Measurements from ENCODE around the gene AFMID.

AFMID gene

DNA sequence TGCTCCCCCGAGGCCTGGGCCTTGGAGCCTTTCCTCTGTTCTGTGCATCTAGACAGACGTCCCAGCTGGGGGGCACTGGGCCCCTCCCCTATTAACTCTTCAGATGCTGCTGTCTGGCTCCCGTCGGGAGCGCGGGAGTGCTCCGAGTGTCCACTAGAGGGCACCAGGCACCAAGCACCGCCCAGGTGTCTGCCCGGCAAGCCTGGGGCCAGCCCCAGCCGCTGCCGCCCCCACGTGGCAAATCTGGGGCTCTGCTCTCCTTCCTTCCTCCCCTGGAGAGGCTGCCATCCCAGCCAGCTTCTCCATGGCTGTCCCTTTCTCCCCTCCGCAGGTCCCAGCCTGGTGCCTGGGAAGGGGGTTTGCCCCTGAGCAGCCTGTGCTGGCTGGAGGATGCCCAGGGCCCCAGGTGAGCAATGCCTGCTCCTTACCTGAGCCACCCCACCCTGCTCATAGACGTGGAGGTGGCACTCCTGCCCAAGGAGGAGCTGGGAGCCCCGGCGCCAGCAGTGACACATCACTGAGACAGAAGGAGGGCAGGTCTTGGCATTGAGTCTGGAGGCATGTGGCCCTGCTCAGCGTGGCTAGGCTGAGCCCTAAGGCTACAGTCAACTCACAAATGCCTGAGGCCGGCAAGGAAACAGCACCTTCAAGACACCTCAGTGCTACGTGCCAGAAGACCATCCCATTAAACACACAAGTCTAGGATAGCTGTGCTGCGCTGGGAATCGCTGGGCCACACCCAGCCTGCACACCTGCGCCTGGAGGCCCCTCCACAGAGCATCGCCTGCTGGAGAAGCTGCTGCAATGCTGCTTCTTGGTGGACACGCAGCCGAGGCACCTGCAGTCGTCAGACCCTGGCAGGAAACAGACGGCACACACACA lies 64.0 kb downstream of the AFMID start:
- peak overlapping the region; percentile 95 for H4K91ac ChIP-seq (ENCODE audit: low read length)
- 44% methylated on average over 27 of the region's 27 CpGs for WGBS
- H3K4ac ChIP-seq (ENCODE audit: low read depth in 1 of 2, low read length in 2 of 2): peak overlapping the region; percentile 66 to 69
- no peak overlapping the region for H3K4me3 ChIP-seq (ENCODE audit: insufficient read depth in 1 of 2, low read depth in 1 of 2, low read length in 2 of 2)
- H2BK120ac ChIP-seq (ENCODE audit: low read depth, low read length): peak overlapping the region; percentile 39
- peak overlapping the region; percentile 62 for H4K8ac ChIP-seq (ENCODE audit: low read length)
- H3K23ac ChIP-seq (ENCODE audit: low read length in 2 of 2): no peak overlapping the region
- no peak overlapping the region for H2BK15ac ChIP-seq (ENCODE audit: low read depth, poor library complexity, severe bottlenecking)
- peak overlapping the region in 1 of 2 experiments; percentile 80 for H3K18ac ChIP-seq (ENCODE audit: low read depth in 1 of 2, low read length in 2 of 2)
- H3K9me3 ChIP-seq (ENCODE audit: control insufficient read depth, low read length): no peaks in the 10 kb centered on the region
- H3K27me3 ChIP-seq (ENCODE audit: control insufficient read depth in 1 of 2, insufficient read depth in 1 of 2, low read length in 2 of 2): peaks cover 0 to 27% of the 10 kb centered on the region in 2 experiments
- peak overlapping the region; percentile 6 to 83 for H2BK12ac ChIP-seq (ENCODE audit: low read length in 2 of 2)
- H3K4me2 ChIP-seq (ENCODE audit: low read length, poor library complexity, severe bottlenecking): no peak overlapping the region
- H3K4me1 ChIP-seq (ENCODE audit: control insufficient read depth, insufficient read depth, low read depth, low read length): peaks cover 13% of the 10 kb centered on the region
- H3K79me1 ChIP-seq (replicated peaks; ENCODE audit: low read length, poor library complexity, severe bottlenecking): peaks cover 3% of the 10 kb centered on the region
- peak; percentile 84 for DNase-seq
- no peak overlapping the region for H3K14ac ChIP-seq (ENCODE audit: low read length in 2 of 2)
- H3K36me3 ChIP-seq (ENCODE audit: control insufficient read depth in 1 of 2, insufficient read depth in 2 of 2, low read depth in 1 of 2, low read length in 2 of 2): no peaks in the 10 kb centered on the region
- H2BK5ac ChIP-seq (ENCODE audit: low read depth, low read length, poor library complexity, severe bottlenecking): no peak overlapping the region
- peak overlapping the region; percentile 26 for H3K9ac ChIP-seq (ENCODE audit: low read length)
- peak overlapping the region; percentile 3 for H2AFZ ChIP-seq (ENCODE audit: low read depth, low read length)
- peak overlapping the region; percentile 36 for H2AK5ac ChIP-seq (ENCODE audit: low read length, severe bottlenecking)
- H3K27ac ChIP-seq (ENCODE audit: low read length, poor library complexity, severe bottlenecking): no peak overlapping the region

DNA sequence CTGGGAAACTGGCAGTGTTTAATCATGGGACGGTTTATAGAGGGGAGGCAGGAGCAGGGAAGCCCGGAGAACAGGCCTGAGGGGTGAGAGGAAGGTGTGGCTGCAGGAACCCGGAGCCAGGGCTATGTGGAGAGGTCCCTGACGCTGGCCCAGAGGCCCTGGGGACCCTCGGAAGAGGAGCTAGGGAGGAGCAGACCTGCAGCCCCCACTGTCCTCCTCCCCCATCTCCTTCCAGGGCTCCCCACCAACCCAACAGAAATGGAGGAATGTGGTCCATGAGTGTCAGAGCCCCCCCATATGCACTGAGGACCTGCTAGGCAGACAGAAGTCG lies 64.6 kb downstream of the AFMID start:
- H3K23ac ChIP-seq (ENCODE audit: low read length in 2 of 2): no peak overlapping the region
- H3K27ac ChIP-seq (ENCODE audit: low read length, poor library complexity, severe bottlenecking): no peak overlapping the region
- peaks cover 3% of the 10 kb centered on the region for H3K79me1 ChIP-seq (replicated peaks; ENCODE audit: low read length, poor library complexity, severe bottlenecking)
- H4K8ac ChIP-seq (ENCODE audit: low read length): no peak overlapping the region
- no peak overlapping the region for H2AK5ac ChIP-seq (ENCODE audit: low read length, severe bottlenecking)
- no peak overlapping the region for H3K4me2 ChIP-seq (ENCODE audit: low read length, poor library complexity, severe bottlenecking)
- H3K18ac ChIP-seq (ENCODE audit: low read depth in 1 of 2, low read length in 2 of 2): peak overlapping the region in 1 of 2 experiments; percentile 55
- H3K4ac ChIP-seq (ENCODE audit: low read depth in 1 of 2, low read length in 2 of 2): peak overlapping the region in 1 of 2 experiments; percentile 47
- WGBS: 68% methylated on average over 5 of the region's 6 CpGs
- H4K91ac ChIP-seq (ENCODE audit: low read length): peak overlapping the region; percentile 95
- H3K4me3 ChIP-seq (ENCODE audit: insufficient read depth in 1 of 2, low read depth in 1 of 2, low read length in 2 of 2): no peak overlapping the region
- H3K9ac ChIP-seq (ENCODE audit: low read length): no peak overlapping the region
- no peak overlapping the region for H2AFZ ChIP-seq (ENCODE audit: low read depth, low read length)
- H3K9me3 ChIP-seq (ENCODE audit: control insufficient read depth, low read length): no peaks in the 10 kb centered on the region
- no peaks in the 10 kb centered on the region for H3K36me3 ChIP-seq (ENCODE audit: control insufficient read depth in 1 of 2, insufficient read depth in 2 of 2, low read depth in 1 of 2, low read length in 2 of 2)
- no peak for DNase-seq
- peak overlapping the region; percentile 6 to 61 for H2BK12ac ChIP-seq (ENCODE audit: low read length in 2 of 2)
- peaks cover 15% of the 10 kb centered on the region for H3K4me1 ChIP-seq (ENCODE audit: control insufficient read depth, insufficient read depth, low read depth, low read length)
- no peak overlapping the region for H2BK5ac ChIP-seq (ENCODE audit: low read depth, low read length, poor library complexity, severe bottlenecking)
- peaks cover 0 to 28% of the 10 kb centered on the region in 2 experiments for H3K27me3 ChIP-seq (ENCODE audit: control insufficient read depth in 1 of 2, insufficient read depth in 1 of 2, low read length in 2 of 2)
- no peak overlapping the region for H2BK15ac ChIP-seq (ENCODE audit: low read depth, poor library complexity, severe bottlenecking)
- H3K14ac ChIP-seq (ENCODE audit: low read length in 2 of 2): no peak overlapping the region
- H2BK120ac ChIP-seq (ENCODE audit: low read depth, low read length): no peak overlapping the region

DNA sequence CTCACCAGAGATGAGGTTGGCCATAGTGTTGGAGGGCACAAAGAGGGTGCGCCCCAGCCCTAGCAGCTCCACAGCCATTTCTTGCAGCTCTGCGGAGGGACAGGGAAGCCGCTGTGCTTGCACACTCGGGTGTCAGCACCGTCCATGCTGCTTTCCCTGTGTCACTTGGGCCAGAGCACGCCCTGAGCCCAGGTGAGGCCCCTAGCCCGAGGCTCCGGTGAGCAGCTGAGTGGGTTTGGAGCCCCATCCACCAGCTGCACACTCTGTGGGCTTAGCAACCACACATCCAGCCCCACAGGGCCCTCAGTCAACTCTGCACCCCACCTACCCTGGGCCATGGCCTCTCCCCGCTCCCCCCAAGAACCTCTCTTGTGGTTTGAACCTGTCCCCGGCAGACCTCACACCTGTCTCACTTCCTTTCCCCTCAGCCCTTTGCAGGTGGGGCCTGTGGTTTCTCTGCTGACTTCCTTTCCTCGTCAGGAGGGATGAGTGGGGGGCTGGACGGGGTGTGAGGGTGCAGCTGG lies 65.0 kb downstream of the AFMID start:
- H3K9me3 ChIP-seq (ENCODE audit: control insufficient read depth, low read length): no peaks in the 10 kb centered on the region
- H2BK15ac ChIP-seq (ENCODE audit: low read depth, poor library complexity, severe bottlenecking): no peak overlapping the region
- H4K91ac ChIP-seq (ENCODE audit: low read length): peak overlapping the region; percentile 34
- no peak overlapping the region for H3K9ac ChIP-seq (ENCODE audit: low read length)
- peak overlapping the region in 1 of 2 experiments; percentile 61 for H2BK12ac ChIP-seq (ENCODE audit: low read length in 2 of 2)
- peak overlapping the region; percentile 20 for H4K8ac ChIP-seq (ENCODE audit: low read length)
- no peak overlapping the region for H3K4me3 ChIP-seq (ENCODE audit: insufficient read depth in 1 of 2, low read depth in 1 of 2, low read length in 2 of 2)
- no peak overlapping the region for H2BK5ac ChIP-seq (ENCODE audit: low read depth, low read length, poor library complexity, severe bottlenecking)
- no peak overlapping the region for H2AFZ ChIP-seq (ENCODE audit: low read depth, low read length)
- no peak for DNase-seq
- H3K23ac ChIP-seq (ENCODE audit: low read length in 2 of 2): no peak overlapping the region
- H3K79me1 ChIP-seq (replicated peaks; ENCODE audit: low read length, poor library complexity, severe bottlenecking): peaks cover 3% of the 10 kb centered on the region
- no peak overlapping the region for H3K14ac ChIP-seq (ENCODE audit: low read length in 2 of 2)
- no peak overlapping the region for H2BK120ac ChIP-seq (ENCODE audit: low read depth, low read length)
- H3K27me3 ChIP-seq (ENCODE audit: control insufficient read depth in 1 of 2, insufficient read depth in 1 of 2, low read length in 2 of 2): peaks cover 0 to 32% of the 10 kb centered on the region in 2 experiments
- H2AK5ac ChIP-seq (ENCODE audit: low read length, severe bottlenecking): no peak overlapping the region
- H3K27ac ChIP-seq (ENCODE audit: low read length, poor library complexity, severe bottlenecking): no peak overlapping the region
- H3K4me1 ChIP-seq (ENCODE audit: control insufficient read depth, insufficient read depth, low read depth, low read length): peaks cover 18% of the 10 kb centered on the region
- no peaks in the 10 kb centered on the region for H3K36me3 ChIP-seq (ENCODE audit: control insufficient read depth in 1 of 2, insufficient read depth in 2 of 2, low read depth in 1 of 2, low read length in 2 of 2)
- no peak overlapping the region for H3K4me2 ChIP-seq (ENCODE audit: low read length, poor library complexity, severe bottlenecking)
- WGBS: 94% methylated on average over 9 of the region's 12 CpGs
- peak overlapping the region in 1 of 2 experiments; percentile 24 for H3K4ac ChIP-seq (ENCODE audit: low read depth in 1 of 2, low read length in 2 of 2)
- H3K18ac ChIP-seq (ENCODE audit: low read depth in 1 of 2, low read length in 2 of 2): no peak overlapping the region
